ENCODE data around the gene PVALB. TPM values are rescaled to one million over a fixed set of nuclear protein-coding genes. Genes with fewer than 3 reads are reported as not detected.

The PVALB gene
- total RNA-seq, 2 experiments from 2014 or later = not detected

GRCh38 chr22:36783743-36784142, 33.1 kb downstream of the PVALB start:
- Mint-ChIP-seq H3K4me3 (no peak overlapping the region), H3K36me3 (ENCODE audit: low read depth) (no peaks in the 10 kb centered on the region), H3K9me3 (ENCODE audit: low read depth) (no peaks in the 10 kb centered on the region), H3K27ac (no peak overlapping the region), H3K27me3 (no peaks in the 10 kb centered on the region), H3K4me1 (peaks cover 14% of the 10 kb centered on the region)
- ATAC-seq = no peak
- DNase-seq = no peak
- CTCF ChIA-PET = interaction anchor here (0.7 to 3.4 kb wide), 9 partner anchors 11 to 415 kb away, joined by 3 to 29 read pairs (median 5); no protein-coding TSS in a partner anchor
- POLR2A ChIA-PET = no interaction called here
- intact Hi-C loops (cut with DNase I, micrococcal nuclease) = loop anchor here (5.0 kb wide), 1 partner anchor 259 kb away; no protein-coding TSS in a partner anchor

GRCh38 chr22:36781656-36782627, 34.9 kb downstream of the PVALB start:
- Mint-ChIP-seq H3K9me3 (ENCODE audit: low read depth) (no peaks in the 10 kb centered on the region), H3K27ac (peak overlapping the region; percentile 59), H3K4me3 (peak overlapping the region; percentile 24), H3K27me3 (no peaks in the 10 kb centered on the region), H3K36me3 (ENCODE audit: low read depth) (no peaks in the 10 kb centered on the region), H3K4me1 (peaks cover 24% of the 10 kb centered on the region)
- intact Hi-C loops (cut with DNase I, micrococcal nuclease) = loop anchor here (1.0 to 5.0 kb wide), 4 partner anchors 71 to 260 kb away; no protein-coding TSS in a partner anchor
- DNase-seq = peak; percentile 94
- CTCF ChIA-PET = interaction anchor here (0.7 to 3.4 kb wide), 25 partner anchors 16 to 672 kb away, joined by 3 to 29 read pairs (median 3); no protein-coding TSS in a partner anchor
- peak; percentile 99 for ATAC-seq
- POLR2A ChIA-PET = interaction anchor here (0.6 to 1.2 kb wide), 2 partner anchors 15 to 195 kb away, joined by 3 read pairs; no protein-coding TSS in a partner anchor

GRCh38 chr22:36778020-36778419, 38.8 kb downstream of the PVALB start:
- Mint-ChIP-seq H3K27ac (no peak overlapping the region), H3K27me3 (no peaks in the 10 kb centered on the region), H3K9me3 (ENCODE audit: low read depth) (no peaks in the 10 kb centered on the region), H3K4me1 (peaks cover 40% of the 10 kb centered on the region), H3K4me3 (no peak overlapping the region), H3K36me3 (ENCODE audit: low read depth) (no peaks in the 10 kb centered on the region)
- intact Hi-C loops (cut with DNase I, micrococcal nuclease) = loop anchor here in 1 of 2 experiments (5.0 kb wide), 1 partner anchor 274 kb away; the partner anchor contains the start of gene KCTD17
- POLR2A ChIA-PET = no interaction called here
- CTCF ChIA-PET = interaction anchor here (0.6 to 5.5 kb wide), 3 partner anchors 79 to 205 kb away, joined by 3 to 39 read pairs (median 3); no protein-coding TSS in a partner anchor
- ATAC-seq (no peak), DNase-seq (no peak)

- Mint-ChIP-seq H3K9me3 (ENCODE audit: low read depth) (no peaks in the 10 kb centered on the region), H3K36me3 (ENCODE audit: low read depth) (no peaks in the 10 kb centered on the region), H3K4me3 (peak overlapping the region; percentile 84), H3K27me3 (no peaks in the 10 kb centered on the region), H3K27ac (peak overlapping the region; percentile 92), H3K4me1 (peaks cover 30% of the 10 kb centered on the region)
- ChIA-PET POLR2A (interaction anchor here (1.2 to 1.4 kb wide), 2 partner anchors 76 to 201 kb away, joined by 6 to 12 read pairs; no protein-coding TSS in a partner anchor), CTCF (interaction anchor here (0.5 to 5.5 kb wide), 9 partner anchors 17 to 522 kb away, joined by 3 to 39 read pairs (median 4); partner anchors contain the start of gene EIF3D)
- intact Hi-C loops (cut with DNase I, micrococcal nuclease) = loop anchor here (1.0 to 5.0 kb wide), 9 partner anchors 77 to 708 kb away; partner anchors contain the start of genes EIF3D (in 2 of the 2) and KCTD17 (in 1 of the 2)
- no peak for DNase-seq
- no peak for ATAC-seq
These were observed 40.1 kb downstream of the PVALB start for GRCh38 chr22:36776722-36777121.

- Mint-ChIP-seq H3K4me1 (peaks cover 26% of the 10 kb centered on the region), H3K27me3 (no peaks in the 10 kb centered on the region), H3K36me3 (ENCODE audit: low read depth) (no peaks in the 10 kb centered on the region), H3K9me3 (ENCODE audit: low read depth) (no peaks in the 10 kb centered on the region), H3K4me3 (peak within 1 kb of the TSS; percentile 84), H3K27ac (peak within 1 kb of the TSS; percentile 92)
- peak; percentile 98 for DNase-seq
- CTCF ChIA-PET = interaction anchor here (0.6 to 5.5 kb wide), 19 partner anchors 11 to 696 kb away, joined by 3 to 39 read pairs (median 3); partner anchors contain the start of genes EIF3D and KCTD17
- intact Hi-C loops (cut with DNase I, micrococcal nuclease) = loop anchor here (1.0 to 5.0 kb wide), 9 partner anchors 77 to 709 kb away; partner anchors contain the start of genes EIF3D (in 2 of the 2) and KCTD17 (in 1 of the 2)
- ATAC-seq = peak; percentile 97
- POLR2A ChIA-PET = interaction anchor here (0.6 to 1.4 kb wide), 9 partner anchors 10 to 1072 kb away, joined by 3 to 17 read pairs (median 4); partner anchors contain the start of genes EIF3D, IL2RB and NCF4
These were observed 40.7 kb downstream of the PVALB start, which contains the start of gene IFT27 for GRCh38 chr22:36775964-36776669. Gene IFT27, minus strand, starts transcription at chr22:36776119. Its CDS starts 412 bp downstream, at chr22:36775707.

GRCh38 chr22:36775586-36775963, 41.3 kb downstream of the PVALB start:
- Mint-ChIP-seq H3K27ac (peak overlapping the region; percentile 82), H3K36me3 (ENCODE audit: low read depth) (no peaks in the 10 kb centered on the region), H3K4me3 (peak overlapping the region; percentile 84), H3K4me1 (peaks cover 26% of the 10 kb centered on the region), H3K9me3 (ENCODE audit: low read depth) (no peaks in the 10 kb centered on the region), H3K27me3 (no peaks in the 10 kb centered on the region)
- POLR2A ChIA-PET = interaction anchor here (0.6 to 1.4 kb wide), 7 partner anchors 10 to 1072 kb away, joined by 3 to 17 read pairs (median 5); partner anchors contain the start of genes EIF3D, IL2RB and NCF4
- CTCF ChIA-PET = interaction anchor here (0.6 to 5.5 kb wide), 17 partner anchors 16 to 1129 kb away, joined by 3 to 39 read pairs (median 3); partner anchors contain the start of genes EIF3D and KCTD17
- ATAC-seq (no peak), DNase-seq (peak; percentile 63)
- intact Hi-C loops (cut with DNase I, micrococcal nuclease) = loop anchor here in 1 of 2 experiments (5.0 kb wide), 1 partner anchor 277 kb away; the partner anchor contains the start of gene KCTD17

GRCh38 chr22:36773935-36774334, 42.9 kb downstream of the PVALB start:
- ChIA-PET POLR2A (interaction anchor here (0.7 kb wide), 2 partner anchors 104 to 306 kb away, joined by 3 read pairs; no protein-coding TSS in a partner anchor), CTCF (interaction anchor here (0.5 to 2.2 kb wide), 7 partner anchors 17 to 245 kb away, joined by 3 to 8 read pairs (median 4); partner anchors contain the start of gene EIF3D)
- no peak for ATAC-seq
- Mint-ChIP-seq H3K4me3 (no peak overlapping the region), H3K27me3 (no peaks in the 10 kb centered on the region), H3K27ac (no peak overlapping the region), H3K9me3 (ENCODE audit: low read depth) (no peaks in the 10 kb centered on the region), H3K4me1 (peaks cover 26% of the 10 kb centered on the region), H3K36me3 (ENCODE audit: low read depth) (no peaks in the 10 kb centered on the region)
- intact Hi-C loops (cut with DNase I, micrococcal nuclease) = loop anchor here in 1 of 2 experiments (1.0 kb wide), 1 partner anchor 17 kb away; no protein-coding TSS in a partner anchor
- no peak for DNase-seq

- POLR2A ChIA-PET = no interaction called here
- intact Hi-C loops (cut with DNase I, micrococcal nuclease) = no loop called here
- H3K4me3 Mint-ChIP-seq = no peak overlapping the region
- CTCF ChIA-PET = interaction anchor here (1.3 to 2.2 kb wide), 2 partner anchors 17 to 225 kb away, joined by 4 to 6 read pairs; no protein-coding TSS in a partner anchor
- H3K36me3 Mint-ChIP-seq (ENCODE audit: low read depth) = no peaks in the 10 kb centered on the region
- no peak overlapping the region for H3K27ac Mint-ChIP-seq
- H3K9me3 Mint-ChIP-seq (ENCODE audit: low read depth) = no peaks in the 10 kb centered on the region
- ATAC-seq = no peak
- H3K4me1 Mint-ChIP-seq = peaks cover 21% of the 10 kb centered on the region
- DNase-seq = no peak
- H3K27me3 Mint-ChIP-seq = no peaks in the 10 kb centered on the region
These were observed 44.4 kb downstream of the PVALB start for GRCh38 chr22:36772451-36772850.

GRCh38 chr22:36771356-36772063, 45.3 kb downstream of the PVALB start:
- intact Hi-C loops (cut with DNase I, micrococcal nuclease) = no loop called here

More at GRCh38 chr22:36771356-36772063, 45.3 kb downstream of the PVALB start:
- peaks cover 12% of the 10 kb centered on the region for H3K4me1 Mint-ChIP-seq
- no peaks in the 10 kb centered on the region for H3K36me3 Mint-ChIP-seq (ENCODE audit: low read depth)
- POLR2A ChIA-PET = no interaction called here
- no peaks in the 10 kb centered on the region for H3K9me3 Mint-ChIP-seq (ENCODE audit: low read depth)
- DNase-seq (no peak), ATAC-seq (no peak)
- CTCF ChIA-PET = no interaction called here
- no peak overlapping the region for H3K27ac Mint-ChIP-seq
- no peak overlapping the region for H3K4me3 Mint-ChIP-seq
- no peaks in the 10 kb centered on the region for H3K27me3 Mint-ChIP-seq

All from activated CD4-positive, alpha-beta T cell treated with anti-CD3 and anti-CD28 coated beads for 36 hours (primary cell).